GM12878 (cell line): ENCODE measurements around the gene EDEM3. TPM values are rescaled to one million over a fixed set of nuclear protein-coding genes. Genes with fewer than 3 reads are reported as not detected.

Experiments used
- ATAC-seq: fragments of 200-7000 bp; cut with Tn5 transposase; 3 replicates; pipeline ENCODE4 v1.9.1; 2020; ENCODE audit warnings: mild to moderate bottlenecking, moderate library complexity
- BruUV-seq: library from RNA; stranded (reverse); fragments of 400-500 nt; replicated peaks from 2 replicates; lab custom pipeline; 2021; lab: Mats Ljungman, UMichigan
- CTCF ChIA-PET: fragments of 300-600 bp; sonication (Branson Sonifier 250); formaldehyde crosslinking; extraction: SDS; loops from one replicate; lab custom pipeline; 2021; ENCODE audit warnings: inconsistent platforms; lab: Yijun Ruan, JAX
- POLR2A ChIA-PET: fragments of 350-600 bp; formaldehyde crosslinking; extraction: SDS; loops from one replicate; lab custom pipeline; 2021; ENCODE audit warnings: inconsistent platforms; lab: Charles Lee
- RAD21 ChIA-PET: fragments of 300-600 bp; sonication (Branson Sonifier 250); formaldehyde crosslinking; loops from one replicate; lab custom pipeline; 2023; ENCODE audit warnings: antibody characterized with exemption; ENCODE audit not compliant: unreplicated experiment; lab: Charles Lee
- SMC1A ChIA-PET: fragments of 300-600 bp; sonication (Branson Sonifier 250); formaldehyde crosslinking; loops from one replicate; lab custom pipeline; 2023; ENCODE audit not compliant: unreplicated experiment, uncharacterized antibody; lab: Charles Lee
- DNase-seq: peaks from one replicate; pipeline ENCODE4 v3.0.0-alpha.2; 2011; ENCODE audit warnings: low read depth, low spot score
- FAIRE-seq: peaks from 3 replicates; lab custom pipeline; 2011; peaks lifted over from hg19 to GRCh38; lab: Jason Lieb, UNC
- H2AFZ ChIP-seq: 2 replicates; pipeline ENCODE4 v1.6.0; 2011; ENCODE audit warnings: low read depth, low read length, control low read depth; ENCODE audit not compliant: control insufficient read depth
- H3K27ac ChIP-seq: 2 replicates; pipeline ENCODE4 v1.5.1; 2011; ENCODE audit warnings: control low read depth; ENCODE audit not compliant: control insufficient read depth, insufficient read depth
- H3K27me3 ChIP-seq, 2 experiments: replicated peaks in 1 of 2; 2 replicates each; pipeline versions ENCODE4 v1.6.0 to v1.6.1; 2011; ENCODE audit warnings: low read length in 1 of 2; ENCODE audit not compliant: control insufficient read depth in 2 of 2, insufficient read depth in 2 of 2
- H3K36me3 ChIP-seq, 2 experiments: 2 replicates each; pipeline ENCODE4 v1.5.1; 2011; ENCODE audit warnings: low read length in 1 of 2; ENCODE audit not compliant: control insufficient read depth in 2 of 2, insufficient read depth in 2 of 2
- H3K4me1 ChIP-seq: 2 replicates; pipeline ENCODE4 v1.6.1; 2011; ENCODE audit warnings: mild to moderate bottlenecking, low read length, moderate library complexity, mixed read lengths; ENCODE audit not compliant: control insufficient read depth, insufficient read depth
- H3K4me2 ChIP-seq: 2 replicates; pipeline ENCODE4 v1.6.0; 2011; ENCODE audit warnings: control low read depth; ENCODE audit not compliant: control insufficient read depth, insufficient read depth
- H3K4me3 ChIP-seq: fragments of 200-600 bp; sonication (generic); 2 replicates; pipeline ENCODE4 v1.5.1; 2016
- H3K79me2 ChIP-seq: 2 replicates; pipeline ENCODE4 v1.6.0; 2011; ENCODE audit warnings: low read length; ENCODE audit not compliant: control insufficient read depth, insufficient read depth
- H3K9ac ChIP-seq: 2 replicates; pipeline ENCODE4 v1.8.0; 2011; ENCODE audit warnings: low read length, control low read depth, mixed read lengths; ENCODE audit not compliant: control insufficient read depth, insufficient read depth
- H3K9me3 ChIP-seq: replicated peaks from 3 replicates; pipeline ENCODE4 v1.5.1; 2011; ENCODE audit warnings: mild to moderate bottlenecking, low read length; ENCODE audit not compliant: control insufficient read depth, insufficient read depth
- H4K20me1 ChIP-seq: 2 replicates; pipeline ENCODE4 v1.6.0; 2011; ENCODE audit not compliant: control insufficient read depth, insufficient read depth
- ASH2L ChIP-seq: fragments of 300-600, 200-600 bp; sonication (generic); IDR thresholded peaks from 2 replicates; pipeline ENCODE4 v1.6.1; 2017; ENCODE audit warnings: low read depth, mild to moderate bottlenecking, borderline replicate concordance
- BACH1 ChIP-seq: fragments of 450-650 bp; IDR thresholded peaks from 2 replicates; pipeline ENCODE4 v1.6.1; 2017; ENCODE audit warnings: mild to moderate bottlenecking, borderline replicate concordance
- BCL11A ChIP-seq: IDR thresholded peaks from 2 replicates; pipeline ENCODE4 v1.6.1; 2011; ENCODE audit warnings: low read depth, low read length
- BRCA1 ChIP-seq: IDR thresholded peaks from 2 replicates; pipeline ENCODE4 v1.6.1; 2011; ENCODE audit warnings: low read depth, low read length, improper control_type of control experiment
- CTCF ChIP-seq, 3 experiments: IDR thresholded peaks in 2 of 3; conservative IDR thresholded peaks in 1 of 3; 2 replicates each; pipeline ENCODE4 v1.5.1; 2011; ENCODE audit warnings: low read depth in 3 of 3, low read length in 3 of 3, mild to moderate bottlenecking in 3 of 3, control low read depth in 2 of 3, moderate library complexity in 2 of 3, inconsistent platforms in 1 of 3, mixed read lengths in 1 of 3; ENCODE audit not compliant: control insufficient read depth in 2 of 3, insufficient read depth in 1 of 3; ENCODE audit errors: extremely low read depth in 1 of 3
- KDM1A ChIP-seq: fragments of 200-600 bp; sonication (generic); IDR thresholded peaks from 2 replicates; pipeline ENCODE4 v1.6.1; 2016; ENCODE audit warnings: borderline replicate concordance
- NR2F1 ChIP-seq: fragments of 450-650 bp; conservative IDR thresholded peaks from 2 replicates; pipeline ENCODE4 v1.6.1; 2017; ENCODE audit warnings: mild to moderate bottlenecking
- NRF1 ChIP-seq: conservative IDR thresholded peaks from 2 replicates; pipeline ENCODE4 v1.6.1; 2011; ENCODE audit warnings: mild to moderate bottlenecking, low read depth, low read length, improper control_type of control experiment
- RAD21 ChIP-seq: IDR thresholded peaks from 2 replicates; pipeline ENCODE4 v1.6.1; 2011; ENCODE audit warnings: mild to moderate bottlenecking, low read depth, low read length, moderate library complexity; ENCODE audit not compliant: insufficient read depth
- RBBP5 ChIP-seq: fragments of 200-600 bp; sonication (generic); conservative IDR thresholded peaks from 2 replicates; pipeline ENCODE4 v1.6.1; 2016
- RELA ChIP-seq: fragments of 450-650 bp; IDR thresholded peaks from 2 replicates; pipeline ENCODE4 v1.8.0; 2014; ENCODE audit warnings: borderline replicate concordance; ENCODE audit not compliant: partially characterized antibody
- YY1 ChIP-seq: IDR thresholded peaks from 2 replicates; pipeline ENCODE4 v1.6.1; 2011; ENCODE audit warnings: low read depth, mild to moderate bottlenecking, low read length
- ZBTB4 ChIP-seq: fragments of 450-650 bp; formaldehyde crosslinking; IDR thresholded peaks from 2 replicates; pipeline ENCODE4 v1.4.0; 2022; ENCODE audit warnings: mild to moderate bottlenecking, moderate library complexity
- ZNF207 ChIP-seq: fragments of 450-650 bp; IDR thresholded peaks from 2 replicates; pipeline ENCODE4 v1.6.1; 2014; ENCODE audit warnings: antibody characterized with exemption, mild to moderate bottlenecking, borderline replicate concordance
- ZNF217 ChIP-seq: fragments of 450-650 bp; IDR thresholded peaks from 2 replicates; pipeline ENCODE4 v1.6.1; 2017; ENCODE audit warnings: antibody characterized with exemption, mild to moderate bottlenecking
- ZNF274 ChIP-seq: IDR thresholded peaks from one replicate; pipeline ENCODE4 v1.8.0; 2011; ENCODE audit not compliant: insufficient read length, insufficient read depth
- ZZZ3 ChIP-seq: IDR thresholded peaks from 2 replicates; pipeline ENCODE4 v1.6.1; 2011; ENCODE audit warnings: low read depth; ENCODE audit not compliant: control insufficient read depth, insufficient read length
- WGBS: methylation state at CpG from one replicate; pipeline ENCODE4 v1.1.6; 2016; ENCODE audit warnings: low lambda C conversion rate; ENCODE audit not compliant: insufficient replicate concordance, insufficient coverage; ENCODE audit errors: missing lambda C conversion rate; 5-methylcytosine and 5-hydroxymethylcytosine counted together
- in situ Hi-C: fragments of 300-500 bp; cut with MboI; formaldehyde crosslinking; loops from 9 replicates; pipeline ENCODE4 v1.14.3; 2018; ENCODE audit warnings: mixed read lengths
- intact Hi-C: fragments of 100-400 bp; cut with micrococcal nuclease; formaldehyde crosslinking; loops from one replicate; pipeline ENCODE4 v1.14.2; 2022; ENCODE audit not compliant: unreplicated experiment
- polyA plus RNA-seq, 11 experiments: library from polyadenylated mRNA; depleted of rRNA in 4 of 11; unstranded in 6 of 11; stranded (reverse) in 5 of 11; fragments of >200 nt; fragmentation: Nextera tagmentation in 4 of 11; fragmentation: Illumina TruSeq in 1 of 11; extraction: Ambion mirVana in 4 of 11; extraction: Trizol in 1 of 11; gene quantifications; 1 replicate in 1 of 11; 2 replicates in 10 of 11; pipeline versions ENCODE4 v1.2.1 to v1.2.3, GENCODE V29; 2011 to 2016; ENCODE audit warnings: inconsistent platforms in 2 of 11, missing spikeins in 2 of 11, low read depth in 1 of 11
- total RNA-seq, 4 experiments: library from RNA; depleted of rRNA in 3 of 4; stranded (reverse); fragments of >200 nt in 3 of 4; fragmentation: Illumina TruSeq in 1 of 4; extraction: Trizol in 1 of 4; gene quantifications; 2 replicates each; pipeline versions ENCODE4 v1.2.1 to v1.2.3, GENCODE V29; 2013 to 2021

EDEM3 gene
- total and polyA plus RNA-seq, 10 of the 15 experiments (the other 5 are each of a cell fraction or from before 2014, with no cell fraction given), result 6.4 to 19.3 (median 14.3) TPM

- DNase-seq, result no peak
- H3K9me3 ChIP-seq, result no peaks in the 10 kb centered on the region
- in situ Hi-C loops, result no loop called here
- no peak overlapping the region for H3K4me2 ChIP-seq
- ChIA-PET POLR2A (interaction anchor here (0.6 kb wide), 1 partner anchor 456 kb away, joined by 3 read pairs; no protein-coding TSS in a partner anchor), RAD21 (no interaction called here), SMC1A (interaction anchor here (1.1 to 1.2 kb wide), 2 partner anchors 14 to 20 kb away, joined by 3 to 4 read pairs; no protein-coding TSS in a partner anchor), CTCF (interaction anchor here (1.0 to 3.7 kb wide), 7 partner anchors 8 to 617 kb away, joined by 4 to 18 read pairs (median 7); no protein-coding TSS in a partner anchor)
- intact Hi-C loops, result loop anchor here (5.0 kb wide), 1 partner anchor 289 kb away; no protein-coding TSS in a partner anchor
- FAIRE-seq, result no peak
- H3K79me2 ChIP-seq, result no peaks in the 10 kb centered on the region
- no peak overlapping the region for H3K27ac ChIP-seq
- no peak overlapping the region for H3K4me3 ChIP-seq
- ATAC-seq, result no peak
- H3K9ac ChIP-seq, result no peak overlapping the region
- H3K36me3 ChIP-seq, result no peaks in the 10 kb centered on the region; a peak in 1 of 4 replicates
- no peak overlapping the region for H2AFZ ChIP-seq
- H4K20me1 ChIP-seq, result no peaks in the 10 kb centered on the region
- no TSS peak for BruUV-seq
- H3K4me1 ChIP-seq, result no peaks in the 10 kb centered on the region
- WGBS, result 95% methylated on average over 2 of the region's 2 CpGs
- no peaks in the 10 kb centered on the region for H3K27me3 ChIP-seq
- no peak for TF ChIP-seq ZNF217
- no peak for TF ChIP-seq ZNF207
- TF ChIP-seq CTCF (IDR thresholded peaks at IDR 0.05 in 2 of 3, conservative IDR thresholded peaks at IDR 0.05 in 1 of 3; ENCODE audit: control insufficient read depth in 2 of 3, extremely low read depth in 1 of 3, insufficient read depth in 1 of 3, low read depth in 3 of 3, low read length in 3 of 3), result no peak
- TF ChIP-seq ASH2L, result no peak
- TF ChIP-seq KDM1A, result no peak
- no peak for TF ChIP-seq RAD21
- TF ChIP-seq RELA, result no peak
- no peak for TF ChIP-seq YY1
- TF ChIP-seq BACH1, result no peak
- no peak for TF ChIP-seq BRCA1
- TF ChIP-seq NR2F1, result no peak
- no peak for TF ChIP-seq ZNF274
- TF ChIP-seq ZZZ3, result no peak
- TF ChIP-seq NRF1, result no peak
- no peak for TF ChIP-seq RBBP5
- no peak for TF ChIP-seq ZBTB4 (CRISPR knock-in tag)
- no peak for TF ChIP-seq BCL11A
These were observed 61.6 kb downstream of the EDEM3 start for GRCh38 chr1:184693011-184693410.
